GM23248 (cell line): ENCODE data around the gene PRRX1. TPM values are rescaled to one million over a fixed set of nuclear protein-coding genes. Genes with fewer than 3 reads are reported as not detected.

ENCODE experiments used
- DNase-seq: peaks from one replicate; pipeline ENCODE4 v3.0.0-alpha.2; 2015
- H2AFZ ChIP-seq: fragments of 200-600 bp; sonication (generic); 2 replicates; pipeline ENCODE4 v1.6.1; 2016; ENCODE audit warnings: antibody characterized with exemption
- H3F3A ChIP-seq: fragments of 200-600 bp; sonication (generic); 2 replicates; pipeline ENCODE4 v1.6.1; 2016; ENCODE audit warnings: mild to moderate bottlenecking, antibody characterized with exemption, mixed run types; ENCODE audit not compliant: insufficient read depth
- H3K27ac ChIP-seq: fragments of 200-600 bp; sonication (generic); 2 replicates; pipeline ENCODE4 v1.5.1; 2016; ENCODE audit warnings: mild to moderate bottlenecking
- H3K27me3 ChIP-seq: fragments of 200-600 bp; sonication (generic); replicated peaks from 2 replicates; pipeline ENCODE4 v1.6.1; 2016; ENCODE audit warnings: mild to moderate bottlenecking; ENCODE audit not compliant: insufficient read depth
- H3K36me3 ChIP-seq: fragments of 200-600 bp; sonication (generic); 2 replicates; pipeline ENCODE4 v1.6.1; 2016; ENCODE audit warnings: low read depth, mild to moderate bottlenecking
- H3K4me1 ChIP-seq: fragments of 200-600 bp; sonication (generic); 2 replicates; pipeline ENCODE4 v1.6.1; 2016; ENCODE audit warnings: mild to moderate bottlenecking; ENCODE audit not compliant: insufficient read depth
- H3K4me2 ChIP-seq: fragments of 200-600 bp; sonication (generic); one replicate; pipeline ENCODE4 v1.6.1; 2016; ENCODE audit warnings: mild to moderate bottlenecking; ENCODE audit not compliant: unreplicated experiment
- H3K4me3 ChIP-seq: fragments of 200-600 bp; sonication (generic); 2 replicates; pipeline ENCODE4 v1.5.1; 2016; ENCODE audit warnings: mild to moderate bottlenecking
- H3K79me2 ChIP-seq: fragments of 200-600 bp; sonication (generic); 2 replicates; pipeline ENCODE4 v1.6.1; 2016; ENCODE audit warnings: mild to moderate bottlenecking; ENCODE audit not compliant: insufficient read depth
- H3K9ac ChIP-seq: fragments of 200-600 bp; sonication (generic); 2 replicates; pipeline ENCODE4 v1.6.1; 2016; ENCODE audit warnings: mild to moderate bottlenecking
- H3K9me2 ChIP-seq: fragments of 200-600 bp; sonication (generic); 2 replicates; pipeline ENCODE4 v1.6.1; 2016; ENCODE audit warnings: mixed run types, mild to moderate bottlenecking, moderate library complexity; ENCODE audit not compliant: insufficient read depth
- H3K9me3 ChIP-seq: fragments of 200-600 bp; sonication (generic); one replicate; pipeline ENCODE4 v1.6.1; 2017; ENCODE audit warnings: low read depth
- H4K20me1 ChIP-seq: fragments of 200-600 bp; sonication (generic); 2 replicates; pipeline ENCODE4 v1.6.0; 2016; ENCODE audit not compliant: insufficient read depth
- EZH2 ChIP-seq: fragments of 200-600 bp; sonication (generic); IDR thresholded peaks from 2 replicates; pipeline ENCODE4 v1.6.1; 2018; ENCODE audit warnings: antibody characterized with exemption, mild to moderate bottlenecking; ENCODE audit not compliant: insufficient read depth, poor library complexity, severe bottlenecking
- EZH2phosphoT487 ChIP-seq: fragments of 200-600 bp; sonication (generic); IDR thresholded peaks from 2 replicates; pipeline ENCODE4 v1.6.1; 2018; ENCODE audit warnings: antibody characterized with exemption, moderate library complexity, mild to moderate bottlenecking, low read depth; ENCODE audit not compliant: insufficient read depth
- WGBS, 2 experiments: methylation state at CpG; one replicate each; pipeline ENCODE4 v1.1.6; 2015 to 2017; ENCODE audit warnings: low lambda C conversion rate in 2 of 2, low coverage in 1 of 2; ENCODE audit errors: missing lambda C conversion rate in 2 of 2; 5-methylcytosine and 5-hydroxymethylcytosine counted together
- in situ Hi-C: fragments of 300-500 bp; cut with MboI; formaldehyde crosslinking; loops from 2 replicates; pipeline ENCODE4 v1.15.0; 2020
- polyA plus RNA-seq: library from polyadenylated mRNA; unstranded; fragments of >200 nt; fragmentation: Nextera tagmentation; extraction: Ambion mirVana; gene quantifications from 2 replicates; pipeline ENCODE4 v1.2.1, GENCODE V29; 2016
- total RNA-seq: library from RNA; depleted of rRNA; stranded (reverse); fragments of >200 nt; shearing (Covaris generic); gene quantifications from 2 replicates; pipeline ENCODE4 v1.2.3, GENCODE V29; 2014

Gene PRRX1
- total and polyA plus RNA-seq, 2 experiments from 2014 or later, result 40.1 to 191 TPM

DNA sequence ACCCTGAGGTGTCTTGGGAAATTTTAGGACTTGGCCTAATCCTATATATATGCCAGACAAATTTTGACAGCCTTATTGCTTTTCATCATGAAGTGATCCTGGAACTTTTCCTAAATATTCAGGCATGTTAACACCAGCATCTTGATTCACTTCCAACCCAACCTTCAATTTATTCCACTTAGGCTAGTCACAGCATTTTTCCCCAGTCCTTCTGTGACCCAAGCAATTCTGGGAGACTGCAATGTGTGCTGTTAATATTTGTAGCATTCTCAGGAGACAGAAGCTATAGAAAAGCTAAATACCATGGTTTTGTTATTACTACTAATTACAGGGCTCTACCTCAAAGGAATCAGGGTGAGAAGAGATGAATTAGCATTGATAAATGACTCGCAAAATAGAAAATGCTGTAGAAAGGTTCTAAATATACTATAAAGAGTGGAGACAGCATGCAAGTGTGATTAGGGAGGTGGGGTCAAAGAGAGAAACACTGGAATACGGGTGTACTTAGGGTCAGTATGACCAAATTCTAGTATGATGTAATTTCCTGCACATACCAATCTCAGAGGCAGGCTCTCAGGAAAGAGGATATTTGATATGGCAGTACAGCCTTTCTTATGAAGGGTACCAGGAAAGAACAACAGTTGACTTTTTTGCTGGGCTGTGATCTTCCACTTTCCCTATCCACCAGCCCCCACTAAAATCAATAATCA is 29.1 kb downstream of the PRRX1 start:
- Histone ChIP-seq H3K4me1 (peaks cover 86% of the 10 kb centered on the region), H3K4me2 (peak overlapping the region; percentile 88), H3K79me2 (peaks cover 100% of the 10 kb centered on the region), H3K27me3 (no peaks in the 10 kb centered on the region), H3K9ac (peak overlapping the region; percentile 67), H3K9me3 (no peaks in the 10 kb centered on the region), H3K9me2 (no peaks in the 10 kb centered on the region), H3K4me3 (peak overlapping the region; percentile 54), H4K20me1 (no peaks in the 10 kb centered on the region), H3F3A (peaks cover 82% of the 10 kb centered on the region), H3K27ac (peak overlapping the region; percentile 88), H3K36me3 (0 out of 2 replicates have a peak, but pooled peaks cover 3% of the 10 kb centered on the region), H2AFZ (no peak overlapping the region)
- TF ChIP-seq EZH2phosphoT487, result no peak
- no peak for TF ChIP-seq EZH2
- DNase-seq, result peak; percentile 84
- WGBS, 2 experiments, result 27 to 35% methylated on average over 2 of the region's 2 CpGs
- in situ Hi-C loops, result no loop called here

DNA sequence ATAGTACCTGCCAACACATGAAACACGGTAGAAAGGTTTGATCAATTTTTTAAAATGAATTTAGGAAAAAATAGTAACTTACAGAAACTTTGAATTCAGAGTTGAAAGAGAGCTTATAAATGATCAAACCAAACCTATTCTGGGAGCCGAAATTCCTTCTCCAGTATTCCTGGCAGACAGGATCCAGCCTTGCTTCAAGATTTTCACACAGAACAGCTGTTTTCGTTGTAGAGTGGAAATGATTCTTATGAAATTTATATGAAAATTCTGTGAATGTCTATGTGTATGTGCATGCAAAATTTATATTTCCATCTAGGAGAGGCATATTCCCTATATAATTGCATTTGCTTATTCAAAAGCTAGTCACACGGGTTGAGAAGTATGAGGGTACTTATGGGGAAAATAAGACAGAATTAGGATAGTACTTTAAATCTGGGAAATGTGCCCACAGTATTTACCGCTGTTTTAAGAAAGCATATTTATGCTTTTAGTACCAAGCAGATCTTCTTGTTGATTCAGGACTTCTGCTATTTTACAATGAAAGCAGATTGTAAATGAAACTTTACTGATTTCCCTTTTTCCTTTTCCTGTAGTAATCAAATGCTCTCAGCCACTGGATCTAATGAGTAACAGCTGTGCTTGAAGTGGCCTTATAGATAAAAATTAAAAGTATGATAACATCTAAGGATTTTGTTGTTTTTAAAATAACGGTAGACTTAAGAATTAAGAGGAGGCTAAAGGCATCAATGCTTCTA is 30.4 kb downstream of the PRRX1 start:
- Histone ChIP-seq H4K20me1 (no peaks in the 10 kb centered on the region), H3K36me3 (0 out of 2 replicates have a peak, but pooled peaks cover 6% of the 10 kb centered on the region), H3K27ac (peak overlapping the region; percentile 88), H3K27me3 (no peaks in the 10 kb centered on the region), H3K4me2 (peak overlapping the region; percentile 88), H3K4me3 (peak overlapping the region; percentile 54), H3K9me2 (no peaks in the 10 kb centered on the region), H2AFZ (no peak overlapping the region), H3K79me2 (peaks cover 100% of the 10 kb centered on the region), H3K9me3 (no peaks in the 10 kb centered on the region), H3K9ac (peak overlapping the region; percentile 67), H3K4me1 (peaks cover 85% of the 10 kb centered on the region), H3F3A (peaks cover 80% of the 10 kb centered on the region)
- TF ChIP-seq EZH2phosphoT487, result no peak
- no peak for TF ChIP-seq EZH2
- in situ Hi-C loops, result no loop called here
- peak; percentile 52 for DNase-seq
- WGBS, 2 experiments, result 5 to 6% methylated on average over 6 of the region's 6 CpGs

- H3K36me3 ChIP-seq, result 0 out of 2 replicates have a peak, but pooled peaks cover 6% of the 10 kb centered on the region
- H3F3A ChIP-seq, result peaks cover 79% of the 10 kb centered on the region
- in situ Hi-C loops, result no loop called here
- H2AFZ ChIP-seq, result no peak overlapping the region
- WGBS, 2 experiments, result 72 to 80% methylated on average over 6 of the region's 6 CpGs
- H3K9me2 ChIP-seq, result no peaks in the 10 kb centered on the region
- H3K9ac ChIP-seq, result no peak overlapping the region
- peak overlapping the region; percentile 1 for H3K4me2 ChIP-seq
- H3K4me3 ChIP-seq, result no peak overlapping the region
- H3K27me3 ChIP-seq, result no peaks in the 10 kb centered on the region
- H3K4me1 ChIP-seq, result peaks cover 86% of the 10 kb centered on the region
- H3K79me2 ChIP-seq, result peaks cover 100% of the 10 kb centered on the region
- H3K9me3 ChIP-seq, result no peaks in the 10 kb centered on the region
- no peak for DNase-seq
- H4K20me1 ChIP-seq, result no peaks in the 10 kb centered on the region
- TF ChIP-seq EZH2phosphoT487 (no peak), EZH2 (no peak)
- H3K27ac ChIP-seq, result peak overlapping the region; percentile 39; the same call in 1 of the 2 replicates
These were observed 32.1 kb downstream of the PRRX1 start for GRCh38 chr1:170695955-170696590.

GRCh38 chr1:170696591-170697290 is 32.8 kb downstream of the PRRX1 start:
- Histone ChIP-seq H3K79me2 (peaks cover 100% of the 10 kb centered on the region), H3K27ac (peak overlapping the region; percentile 39), H3K9me2 (no peaks in the 10 kb centered on the region), H2AFZ (no peak overlapping the region), H3F3A (peaks cover 79% of the 10 kb centered on the region), H3K9ac (peak overlapping the region; percentile 11; the same call in 1 of the 2 replicates), H3K4me1 (peaks cover 85% of the 10 kb centered on the region), H3K4me3 (no peak overlapping the region), H3K36me3 (0 out of 2 replicates have a peak, but pooled peaks cover 6% of the 10 kb centered on the region), H3K9me3 (no peaks in the 10 kb centered on the region), H4K20me1 (no peaks in the 10 kb centered on the region), H3K27me3 (no peaks in the 10 kb centered on the region), H3K4me2 (peak overlapping the region; percentile 1)
- DNase-seq, result no peak
- WGBS, 2 experiments, result 52 to 58% methylated on average over 6 of the region's 6 CpGs
- in situ Hi-C loops, result no loop called here
- TF ChIP-seq EZH2phosphoT487, result no peak
- no peak for TF ChIP-seq EZH2
